GM12878 (cell line): Measurements from ENCODE around the gene FASN. TPM values are rescaled to one million over a fixed set of nuclear protein-coding genes. Genes with fewer than 3 reads are reported as not detected.

Experiments used
- ATF7 ChIP-seq: fragments of 450-650 bp; IDR thresholded peaks from 2 replicates; pipeline ENCODE4 v1.6.1; 2016; ENCODE audit warnings: low read depth, mild to moderate bottlenecking
- BHLHE40 ChIP-seq, 2 experiments: fragments of 450-650 bp in 1 of 2; IDR thresholded peaks; 2 replicates each; pipeline ENCODE4 v1.6.1; 2011 to 2017; ENCODE audit warnings: low read depth in 2 of 2, borderline replicate concordance in 1 of 2, improper control_type of control experiment in 1 of 2, low read length in 1 of 2, mild to moderate bottlenecking in 1 of 2
- CHD1 ChIP-seq: IDR thresholded peaks from 2 replicates; pipeline ENCODE4 v1.6.1; 2012; ENCODE audit warnings: low read depth, low read length, improper control_type of control experiment
- EP300 ChIP-seq, 2 experiments: fragments of 150-350 bp in 1 of 2; IDR thresholded peaks; 2 replicates each; pipeline ENCODE4 v1.6.1; 2011 to 2012; ENCODE audit warnings: low read depth in 2 of 2, low read length in 2 of 2, borderline replicate concordance in 1 of 2, improper control_type of control experiment in 1 of 2, inconsistent platforms in 1 of 2; ENCODE audit not compliant: control insufficient read depth in 1 of 2
- ESRRA ChIP-seq: IDR thresholded peaks from 2 replicates; pipeline ENCODE4 v1.6.1; 2012; ENCODE audit warnings: mild to moderate bottlenecking, low read length, improper control_type of control experiment
- ETV6 ChIP-seq, 2 experiments: fragments of 450-650 bp in 1 of 2; IDR thresholded peaks in 1 of 2; conservative IDR thresholded peaks in 1 of 2; 2 replicates each; pipeline ENCODE4 v1.6.1; 2014; ENCODE audit warnings: antibody characterized with exemption in 1 of 2, borderline replicate concordance in 1 of 2, low read depth in 1 of 2, mild to moderate bottlenecking in 1 of 2, moderate library complexity in 1 of 2
- KDM1A ChIP-seq: fragments of 200-600 bp; sonication (generic); IDR thresholded peaks from 2 replicates; pipeline ENCODE4 v1.6.1; 2016; ENCODE audit warnings: borderline replicate concordance
- KLF5 ChIP-seq: fragments of 450-650 bp; IDR thresholded peaks from 2 replicates; pipeline ENCODE4 v1.6.1; 2014; ENCODE audit warnings: mild to moderate bottlenecking; ENCODE audit not compliant: partially characterized antibody
- LARP7 ChIP-seq: fragments of 450-650 bp; IDR thresholded peaks from 2 replicates; pipeline ENCODE4 v1.6.1; 2017; ENCODE audit warnings: mild to moderate bottlenecking
- MEF2B ChIP-seq: fragments of 450-650 bp; IDR thresholded peaks from 2 replicates; pipeline ENCODE4 v1.6.1; 2018; ENCODE audit warnings: mild to moderate bottlenecking, moderate library complexity; ENCODE audit not compliant: partially characterized antibody, poor library complexity, severe bottlenecking
- NFIC ChIP-seq: IDR thresholded peaks from 2 replicates; pipeline ENCODE4 v1.6.1; 2012; ENCODE audit warnings: low read depth, mild to moderate bottlenecking, inconsistent platforms, low read length, moderate library complexity
- NFYB ChIP-seq: IDR thresholded peaks from 2 replicates; pipeline ENCODE4 v1.6.1; 2011; ENCODE audit warnings: low read depth, mild to moderate bottlenecking, low read length, improper control_type of control experiment, moderate library complexity; ENCODE audit not compliant: insufficient read depth
- PAX5 ChIP-seq: IDR thresholded peaks from 2 replicates; pipeline ENCODE4 v1.6.1; 2011; ENCODE audit warnings: low read depth, low read length, borderline replicate concordance
- RAD51 ChIP-seq: fragments of 450-650 bp; IDR thresholded peaks from 2 replicates; pipeline ENCODE4 v1.6.1; 2016; ENCODE audit warnings: moderate library complexity, mild to moderate bottlenecking, inconsistent platforms
- SUPT20H ChIP-seq: IDR thresholded peaks from 2 replicates; pipeline ENCODE4 v1.6.1; 2011; ENCODE audit warnings: low read depth, mild to moderate bottlenecking, low read length, moderate library complexity, borderline replicate concordance; ENCODE audit not compliant: control insufficient read depth
- TCF3 ChIP-seq: IDR thresholded peaks from 2 replicates; pipeline ENCODE4 v1.6.1; 2012; ENCODE audit warnings: low read depth, mild to moderate bottlenecking, low read length, borderline replicate concordance; ENCODE audit not compliant: insufficient read depth
- YBX1 ChIP-seq: fragments of 450-650 bp; IDR thresholded peaks from 2 replicates; pipeline ENCODE4 v1.6.1; 2016; ENCODE audit warnings: antibody characterized with exemption
- polyA plus RNA-seq, 11 experiments: library from polyadenylated mRNA; depleted of rRNA in 4 of 11; unstranded in 6 of 11; stranded (reverse) in 5 of 11; fragments of >200 nt; fragmentation: Nextera tagmentation in 4 of 11; fragmentation: Illumina TruSeq in 1 of 11; extraction: Ambion mirVana in 4 of 11; extraction: Trizol in 1 of 11; gene quantifications; 1 replicate in 1 of 11; 2 replicates in 10 of 11; pipeline versions ENCODE4 v1.2.1 to v1.2.3, GENCODE V29; 2011 to 2016; ENCODE audit warnings: inconsistent platforms in 2 of 11, missing spikeins in 2 of 11, low read depth in 1 of 11
- total RNA-seq, 4 experiments: library from RNA; depleted of rRNA in 3 of 4; stranded (reverse); fragments of >200 nt in 3 of 4; fragmentation: Illumina TruSeq in 1 of 4; extraction: Trizol in 1 of 4; gene quantifications; 2 replicates each; pipeline versions ENCODE4 v1.2.1 to v1.2.3, GENCODE V29; 2013 to 2021
- TF ChIP-seq, protein P1 (sequence below): fragments of 450-650 bp; IDR thresholded peaks from 2 replicates; pipeline ENCODE4 v1.6.1; 2016; ENCODE audit warnings: mild to moderate bottlenecking
- TF ChIP-seq, protein P2 (sequence below): fragments of 450-650 bp; IDR thresholded peaks from 2 replicates; pipeline ENCODE4 v1.6.1; 2014; ENCODE audit warnings: mild to moderate bottlenecking

Gene FASN
- total and polyA plus RNA-seq, 10 of the 15 experiments (the other 5 are each of a cell fraction or from before 2014, with no cell fraction given): 0.19 to 333 (median 30.4) TPM

DNA sequence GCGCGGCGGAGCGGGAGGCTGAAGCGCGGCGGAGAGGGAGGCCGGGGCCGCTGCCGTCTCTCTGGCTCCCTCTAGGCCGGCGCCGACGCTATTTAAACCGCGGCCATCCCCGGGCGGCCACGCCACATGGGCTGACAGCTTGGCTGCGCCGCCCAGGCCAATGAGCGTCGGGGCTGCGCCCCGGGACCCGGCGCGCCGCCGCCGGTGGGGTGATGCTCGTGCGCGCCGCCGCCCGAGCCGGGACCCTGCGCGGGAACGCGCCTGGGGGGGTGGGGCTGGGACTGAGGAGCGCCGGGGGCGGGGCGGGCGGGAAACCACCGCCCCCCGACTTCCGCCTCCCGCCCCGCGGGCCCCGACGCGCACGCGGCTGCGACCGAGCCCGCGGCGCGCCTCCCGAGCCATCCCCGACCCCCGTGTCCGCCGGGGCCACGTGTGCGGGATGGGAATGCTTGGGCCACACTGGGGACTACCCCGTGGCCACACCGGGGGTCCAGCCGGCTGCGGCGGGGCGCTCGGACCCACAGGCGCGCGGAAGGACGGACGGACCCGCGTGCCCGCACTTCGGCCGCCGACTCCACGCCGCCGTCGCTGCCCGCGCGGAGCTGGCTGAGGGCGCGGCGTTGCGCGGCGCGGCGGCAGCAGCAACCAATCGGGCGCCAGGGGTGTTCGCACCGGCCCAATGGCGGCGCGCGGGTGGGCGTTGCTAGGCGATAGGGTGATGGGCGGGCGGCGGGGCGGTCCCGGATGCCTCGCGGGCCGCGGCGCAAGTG, at the start of gene FASN (continued):
- TF ChIP-seq SUPT20H: no peak
- TF ChIP-seq RAD51: no peak
- no peak for TF ChIP-seq ESRRA
- no peak for TF ChIP-seq CHD1
- TF ChIP-seq YBX1: no peak
- 0 out of 2 replicates have a peak, but pooled peaks have one; percentile 46 for TF ChIP-seq PAX5
- TF ChIP-seq LARP7: peak; percentile 78; the same call in 1 of the 2 replicates
- TF ChIP-seq NFIC: no peak
- TF ChIP-seq TCF3: peak; percentile 87
- TF ChIP-seq ATF7: no peak
- TF ChIP-seq MEF2B: no peak
- peak; percentile 34 to 84; a peak in 3 of 4 replicates for TF ChIP-seq BHLHE40 (IDR thresholded peaks at IDR 0.05; ENCODE audit: borderline replicate concordance in 1 of 2, low read depth in 2 of 2, low read length in 1 of 2)
- TF ChIP-seq KLF5: peak; percentile 41
- no peak for TF ChIP-seq EP300 (IDR thresholded peaks at IDR 0.05; ENCODE audit: borderline replicate concordance in 1 of 2, control insufficient read depth in 1 of 2, low read depth in 2 of 2, low read length in 2 of 2)
- no peak for TF ChIP-seq ETV6 (conservative IDR thresholded peaks at IDR 0.05 in 1 of 2, IDR thresholded peaks at IDR 0.05 in 1 of 2; ENCODE audit: borderline replicate concordance in 1 of 2, low read depth in 1 of 2)
- no peak for TF ChIP-seq KDM1A
- TF ChIP-seq, protein P1, sequence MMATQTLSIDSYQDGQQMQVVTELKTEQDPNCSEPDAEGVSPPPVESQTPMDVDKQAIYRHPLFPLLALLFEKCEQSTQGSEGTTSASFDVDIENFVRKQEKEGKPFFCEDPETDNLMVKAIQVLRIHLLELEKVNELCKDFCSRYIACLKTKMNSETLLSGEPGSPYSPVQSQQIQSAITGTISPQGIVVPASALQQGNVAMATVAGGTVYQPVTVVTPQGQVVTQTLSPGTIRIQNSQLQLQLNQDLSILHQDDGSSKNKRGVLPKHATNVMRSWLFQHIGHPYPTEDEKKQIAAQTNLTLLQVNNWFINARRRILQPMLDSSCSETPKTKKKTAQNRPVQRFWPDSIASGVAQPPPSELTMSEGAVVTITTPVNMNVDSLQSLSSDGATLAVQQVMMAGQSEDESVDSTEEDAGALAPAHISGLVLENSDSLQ: peak; percentile 90
- TF ChIP-seq, protein P2, sequence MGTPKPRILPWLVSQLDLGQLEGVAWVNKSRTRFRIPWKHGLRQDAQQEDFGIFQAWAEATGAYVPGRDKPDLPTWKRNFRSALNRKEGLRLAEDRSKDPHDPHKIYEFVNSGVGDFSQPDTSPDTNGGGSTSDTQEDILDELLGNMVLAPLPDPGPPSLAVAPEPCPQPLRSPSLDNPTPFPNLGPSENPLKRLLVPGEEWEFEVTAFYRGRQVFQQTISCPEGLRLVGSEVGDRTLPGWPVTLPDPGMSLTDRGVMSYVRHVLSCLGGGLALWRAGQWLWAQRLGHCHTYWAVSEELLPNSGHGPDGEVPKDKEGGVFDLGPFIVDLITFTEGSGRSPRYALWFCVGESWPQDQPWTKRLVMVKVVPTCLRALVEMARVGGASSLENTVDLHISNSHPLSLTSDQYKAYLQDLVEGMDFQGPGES: peak; percentile 78; the same call in 1 of the 2 replicates
- peak; percentile 99 for TF ChIP-seq NFYB
